Omental fat pad (tissue), 4 donors: ENCODE data around the gene GTF2H1. TPM values are rescaled to one million over a fixed set of nuclear protein-coding genes. Genes with fewer than 3 reads are reported as not detected.
"Not testable (repeated sequence)": the region's sequence is repeated elsewhere in the genome, so short reads cannot be mapped to it uniquely, and the experiment has no call there.

Experiments
- ATAC-seq: fragments of 150-250 bp; one replicate; pipeline ENCODE4 v1.9.1; 2016; ENCODE audit warnings: mild to moderate bottlenecking, moderate library complexity; ENCODE audit not compliant: low FRiP score
- DNase-seq: peaks from one replicate; pipeline ENCODE4 v3.0.0-alpha.2; 2019; ENCODE audit warnings: low spot score
- small RNA-seq: library from RNA; depleted of rRNA; stranded (forward); fragments of <200 nt; gene quantifications from one replicate; pipeline ENCODE3, GENCODE V24; 2016
- total RNA-seq, 4 donors: library from RNA; depleted of rRNA; stranded (reverse); fragments of >200 nt; gene quantifications; one replicate each; pipeline ENCODE4 v1.1.0, GENCODE V29; 2016
- TF ChIP-seq, protein P1 (sequence below), 3 donors: fragments of 450-650 bp; IDR thresholded peaks; one replicate each; pipeline ENCODE4 v1.5.1; 2016 to 2017; ENCODE audit warnings: antibody characterized with exemption in 3 of 3, mild to moderate bottlenecking in 3 of 3, moderate library complexity in 2 of 3

The GTF2H1 gene
- total RNA-seq, 4 donors from 2014 or later: 54.1 to 74.2 (median 70.8) TPM

DNA sequence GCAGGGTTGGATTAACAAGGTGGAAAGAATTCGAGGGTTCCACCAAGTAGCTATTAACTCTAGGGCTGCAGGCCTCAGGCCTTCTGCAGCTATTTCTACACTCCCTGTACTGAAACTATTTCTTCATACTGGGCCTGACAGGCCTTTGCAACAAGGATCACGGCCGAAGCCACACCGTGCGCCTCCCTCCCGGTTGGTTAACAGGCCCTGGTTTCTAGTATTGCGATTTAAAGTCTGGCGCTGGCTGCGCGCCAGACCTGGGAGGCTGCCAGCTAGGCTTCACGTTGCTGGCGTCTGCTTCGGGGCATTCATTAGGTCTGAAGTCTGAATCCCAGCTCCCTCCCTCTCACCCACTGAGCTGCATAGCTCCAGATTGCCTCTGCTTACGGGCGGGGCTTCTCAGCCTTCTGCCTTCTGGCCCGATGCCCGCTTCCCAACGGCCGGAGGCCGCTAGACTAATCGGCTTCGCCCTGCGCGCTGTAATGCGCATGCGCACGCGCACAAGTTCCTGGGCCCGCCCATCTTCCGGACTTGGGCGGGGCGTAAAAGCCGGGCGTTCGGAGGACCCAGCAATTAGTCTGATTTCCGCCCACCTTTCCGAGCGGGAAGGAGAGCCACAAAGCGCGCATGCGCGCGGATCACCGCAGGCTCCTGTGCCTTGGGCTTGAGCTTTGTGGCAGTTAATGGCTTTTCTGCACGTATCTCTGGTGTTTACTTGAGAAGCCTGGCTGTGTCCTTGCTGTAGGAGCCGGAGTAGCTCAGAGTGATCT lies 73.6 kb downstream of the GTF2H1 start:
- TF ChIP-seq, protein P1, sequence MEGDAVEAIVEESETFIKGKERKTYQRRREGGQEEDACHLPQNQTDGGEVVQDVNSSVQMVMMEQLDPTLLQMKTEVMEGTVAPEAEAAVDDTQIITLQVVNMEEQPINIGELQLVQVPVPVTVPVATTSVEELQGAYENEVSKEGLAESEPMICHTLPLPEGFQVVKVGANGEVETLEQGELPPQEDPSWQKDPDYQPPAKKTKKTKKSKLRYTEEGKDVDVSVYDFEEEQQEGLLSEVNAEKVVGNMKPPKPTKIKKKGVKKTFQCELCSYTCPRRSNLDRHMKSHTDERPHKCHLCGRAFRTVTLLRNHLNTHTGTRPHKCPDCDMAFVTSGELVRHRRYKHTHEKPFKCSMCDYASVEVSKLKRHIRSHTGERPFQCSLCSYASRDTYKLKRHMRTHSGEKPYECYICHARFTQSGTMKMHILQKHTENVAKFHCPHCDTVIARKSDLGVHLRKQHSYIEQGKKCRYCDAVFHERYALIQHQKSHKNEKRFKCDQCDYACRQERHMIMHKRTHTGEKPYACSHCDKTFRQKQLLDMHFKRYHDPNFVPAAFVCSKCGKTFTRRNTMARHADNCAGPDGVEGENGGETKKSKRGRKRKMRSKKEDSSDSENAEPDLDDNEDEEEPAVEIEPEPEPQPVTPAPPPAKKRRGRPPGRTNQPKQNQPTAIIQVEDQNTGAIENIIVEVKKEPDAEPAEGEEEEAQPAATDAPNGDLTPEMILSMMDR (IDR thresholded peaks at IDR 0.05): no peak
- DNase-seq (peak; percentile 82), ATAC-seq (peak; percentile 87)

GRCh38 chr11:18397921-18398320 lies 75.6 kb downstream of the GTF2H1 start:
- ATAC-seq (no peak), DNase-seq (no peak)
- TF ChIP-seq, protein P1 (IDR thresholded peaks at IDR 0.05): no peak

- not testable (repeated sequence) for ATAC-seq
These were observed 78.7 kb downstream of the GTF2H1 start for GRCh38 chr11:18401077-18401476.

GRCh38 chr11:18404062-18404461 lies 81.7 kb downstream of the GTF2H1 start:
- TF ChIP-seq, protein P1 (IDR thresholded peaks at IDR 0.05): no peak
- DNase-seq (no peak), ATAC-seq (no peak)

More at GRCh38 chr11:18401077-18401476, 78.7 kb downstream of the GTF2H1 start:
- DNase-seq: not testable (repeated sequence)

DNA sequence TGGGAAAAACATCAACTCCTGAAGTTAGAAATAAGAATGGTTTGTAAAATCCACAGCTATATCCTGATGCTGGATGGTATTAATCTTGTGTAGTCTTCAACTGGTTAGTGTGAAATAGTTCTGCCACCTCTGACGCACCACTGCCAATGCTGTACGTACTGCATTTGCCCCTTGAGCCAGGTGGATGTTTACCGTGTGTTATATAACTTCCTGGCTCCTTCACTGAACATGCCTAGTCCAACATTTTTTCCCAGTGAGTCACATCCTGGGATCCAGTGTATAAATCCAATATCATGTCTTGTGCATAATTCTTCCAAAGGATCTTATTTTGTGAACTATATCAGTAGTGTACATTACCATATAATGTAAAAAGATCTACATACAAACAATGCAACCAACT lies 85.0 kb downstream of the GTF2H1 start:
- DNase-seq: not testable (repeated sequence)
- ATAC-seq: peak; percentile 28

- ATAC-seq: no peak
- TF ChIP-seq, protein P1 (IDR thresholded peaks at IDR 0.05): no peak
These were observed 86.4 kb downstream of the GTF2H1 start for GRCh38 chr11:18408558-18409291.

GRCh38 chr11:18416459-18416858 lies 94.1 kb downstream of the GTF2H1 start:
- no peak for DNase-seq
- TF ChIP-seq, protein P1 (IDR thresholded peaks at IDR 0.05): no peak
- ATAC-seq: no peak

More at GRCh38 chr11:18408558-18409291, 86.4 kb downstream of the GTF2H1 start:
- no peak for DNase-seq

Small RNAs within 50 kb of the gene (small RNA-seq; reads per million reads assigned to genes)
- gene MIR3159: 0.52 reads per million

Other genes with a start within 250 kb of the GTF2H1 start
- 10 to 100 TPM in 2 of 4 donors, 1 to 10 TPM in 2; 6.6 to 13.2 (median 9.8) TPM for gene SAAL1, start 216.5 kb upstream of the GTF2H1 start, total RNA-seq
- not detected for gene MRGPRX3, start 190.0 kb upstream of the GTF2H1 start, total RNA-seq
- not detected for gene MRGPRX4, start 149.7 kb upstream of the GTF2H1 start, total RNA-seq
- gene SAA4, start 85.8 kb upstream of the GTF2H1 start, total RNA-seq: 1 to 10 TPM in 1 of 4 donors, under 1 TPM in 1, not detected in 2; 0.74 to 3.2 TPM
- 100 to 1,000 TPM in 3 of 4 donors, 10 to 100 TPM in 1; 37.2 to 515 (median 246) TPM for gene SAA2, start 73.9 kb upstream of the GTF2H1 start, total RNA-seq
- 1,000 to 10,000 TPM in 1 of 4 donors, 100 to 1,000 TPM in 3; 170 to 1,717 (median 790) TPM for gene SAA1, start 56.3 kb upstream of the GTF2H1 start, total RNA-seq
- 10 to 100 TPM; 23.0 to 66.0 (median 24.1) TPM for gene HPS5, start 427 bp upstream of the GTF2H1 start, total RNA-seq
- gene LDHA, start 72.0 kb downstream of the GTF2H1 start, total RNA-seq: 100 to 1,000 TPM; 403 to 946 (median 700) TPM
- under 1 TPM in 2 of 4 donors, not detected in 2; 0.19 to 0.60 TPM for gene LDHC, start 89.8 kb downstream of the GTF2H1 start, total RNA-seq
- gene LDHAL6A, start 133.3 kb downstream of the GTF2H1 start, total RNA-seq: not detected
- 100 to 1,000 TPM in 2 of 4 donors, 10 to 100 TPM in 2; 56.6 to 112 (median 96.7) TPM for gene TSG101, start 204.4 kb downstream of the GTF2H1 start, total RNA-seq